ENCODE measurements around the gene MAP2K7.

GRCh38 chr19:7868671-7869452 is 34.8 kb upstream of the MAP2K7 start:
- peak in 5 of 6 experiments; percentile 57 to 94 (median 86) for TF ChIP-seq CTCF (IDR thresholded peaks at IDR 0.05)
- no peak for TF ChIP-seq POLR2A (IDR thresholded peaks at IDR 0.05)
